Activated naive CD4-positive, alpha-beta T cell treated with Interleukin-2 at 50 U/mL for 16 hours (primary cell): ENCODE results near the gene ICA1L.

Source experiments
- DNase-seq: peaks from one replicate; pipeline ENCODE4 v3.0.0-alpha.2; 2020

ICA1L gene

DNA sequence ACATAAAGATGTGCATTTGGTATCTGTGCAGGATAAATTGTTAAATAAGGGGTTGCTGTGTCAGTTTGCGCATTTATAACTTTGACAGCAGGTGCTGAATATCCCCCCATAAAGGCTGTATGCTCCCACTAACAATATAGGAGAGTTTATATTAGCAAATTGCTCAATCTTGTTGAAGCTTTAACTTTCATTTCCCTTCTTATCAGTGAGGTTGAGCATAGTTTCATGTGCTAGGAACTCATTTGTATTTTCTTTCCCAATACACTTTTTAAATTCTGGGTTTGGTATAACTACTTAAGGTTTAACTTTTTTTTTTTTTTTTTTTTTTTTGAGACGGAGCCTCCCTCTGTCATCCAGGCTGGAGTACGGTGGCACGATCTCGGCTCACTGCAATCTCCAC lies 147.8 kb downstream of the ICA1L start:
- no peak for DNase-seq
